Tibial artery (tissue), 4 donors: Measurements from ENCODE around the gene SGCG.
"Not testable (repeated sequence)": the region's sequence is repeated elsewhere in the genome, so short reads cannot be mapped to it uniquely, and the experiment has no call there.

Experiments
- DNase-seq, 2 donors: peaks; one replicate each; pipeline ENCODE4 v3.0.0-alpha.2; 2019
- H3K27ac ChIP-seq, 2 donors: fragments of 200-600 bp; sonication (generic) in 1 of 2; 1 replicate in 1 of 2; 2 replicates in 1 of 2; pipeline ENCODE4 v1.5.1; 2018 to 2019; ENCODE audit warnings: mild to moderate bottlenecking in 1 of 2
- H3K27me3 ChIP-seq, 2 donors: fragments of 200-600 bp; sonication (generic) in 1 of 2; one replicate each; pipeline versions ENCODE4 v1.5.1 to v1.6.0; 2016 to 2019
- H3K36me3 ChIP-seq, 3 donors: fragments of 200-600 bp; sonication (generic) in 2 of 3; one replicate each; pipeline ENCODE4 v1.5.1; 2016 to 2019; ENCODE audit warnings: mild to moderate bottlenecking in 2 of 3
- H3K4me1 ChIP-seq, 4 donors: fragments of 200-600 bp; sonication (generic) in 2 of 4; 1 replicate in 3 of 4; 2 replicates in 1 of 4; pipeline ENCODE4 v1.5.1; 2016 to 2019
- H3K4me3 ChIP-seq, 2 donors: fragments of 200-600 bp; sonication (generic) in 1 of 2; 1 replicate in 1 of 2; 2 replicates in 1 of 2; pipeline ENCODE4 v1.5.1; 2018 to 2019; ENCODE audit warnings: mild to moderate bottlenecking in 2 of 2
- H3K9me3 ChIP-seq, 3 donors: fragments of 200-600 bp; sonication (generic) in 1 of 3; one replicate each; pipeline ENCODE4 v1.5.1; 2016 to 2019
- intact Hi-C: fragments of 100-400 bp; cut with DNase I; formaldehyde crosslinking; loops from one replicate; pipeline ENCODE4 v1.15.0; 2023; ENCODE audit warnings: low total_unique reads
- TF ChIP-seq, protein P1 (sequence below), 2 experiments: fragments of 200-600 bp in 1 of 2; fragments of 450-650 bp in 1 of 2; IDR thresholded peaks; one replicate each; pipeline ENCODE4 v1.5.1; 2017 to 2019; ENCODE audit warnings: antibody characterized with exemption in 2 of 2, mild to moderate bottlenecking in 1 of 2, moderate library complexity in 1 of 2

The SGCG gene

DNA sequence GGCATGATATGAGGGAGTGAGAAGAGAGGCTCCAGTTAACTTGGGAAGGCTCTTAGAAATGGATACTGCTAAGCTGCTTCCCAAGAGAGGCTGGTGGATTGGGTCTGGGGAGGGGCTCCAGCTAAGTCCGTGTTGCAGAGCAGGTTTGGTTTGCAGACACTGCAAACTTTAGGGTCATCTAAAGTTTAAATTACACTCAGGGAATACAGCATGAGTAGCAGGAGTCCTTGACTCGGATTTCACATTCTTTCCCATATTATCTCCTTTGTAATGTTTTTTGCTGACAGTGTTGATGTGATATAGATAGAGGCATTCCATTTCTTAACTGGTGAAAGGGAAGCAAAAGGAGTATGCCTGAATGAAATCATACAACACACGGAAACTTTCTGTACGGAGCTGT, 31.9 kb downstream of the SGCG start:
- Histone ChIP-seq H3K4me3 (no peak overlapping the region), H3K27ac (no peak overlapping the region), H3K36me3 (no peaks in the 10 kb centered on the region), H3K9me3 (no peaks in the 10 kb centered on the region), H3K27me3 (no peaks in the 10 kb centered on the region), H3K4me1 (no peaks in the 10 kb centered on the region)
- TF ChIP-seq, protein P1, sequence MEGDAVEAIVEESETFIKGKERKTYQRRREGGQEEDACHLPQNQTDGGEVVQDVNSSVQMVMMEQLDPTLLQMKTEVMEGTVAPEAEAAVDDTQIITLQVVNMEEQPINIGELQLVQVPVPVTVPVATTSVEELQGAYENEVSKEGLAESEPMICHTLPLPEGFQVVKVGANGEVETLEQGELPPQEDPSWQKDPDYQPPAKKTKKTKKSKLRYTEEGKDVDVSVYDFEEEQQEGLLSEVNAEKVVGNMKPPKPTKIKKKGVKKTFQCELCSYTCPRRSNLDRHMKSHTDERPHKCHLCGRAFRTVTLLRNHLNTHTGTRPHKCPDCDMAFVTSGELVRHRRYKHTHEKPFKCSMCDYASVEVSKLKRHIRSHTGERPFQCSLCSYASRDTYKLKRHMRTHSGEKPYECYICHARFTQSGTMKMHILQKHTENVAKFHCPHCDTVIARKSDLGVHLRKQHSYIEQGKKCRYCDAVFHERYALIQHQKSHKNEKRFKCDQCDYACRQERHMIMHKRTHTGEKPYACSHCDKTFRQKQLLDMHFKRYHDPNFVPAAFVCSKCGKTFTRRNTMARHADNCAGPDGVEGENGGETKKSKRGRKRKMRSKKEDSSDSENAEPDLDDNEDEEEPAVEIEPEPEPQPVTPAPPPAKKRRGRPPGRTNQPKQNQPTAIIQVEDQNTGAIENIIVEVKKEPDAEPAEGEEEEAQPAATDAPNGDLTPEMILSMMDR (IDR thresholded peaks at IDR 0.05): no peak
- no peak for DNase-seq
- intact Hi-C loops: no loop called here

DNA sequence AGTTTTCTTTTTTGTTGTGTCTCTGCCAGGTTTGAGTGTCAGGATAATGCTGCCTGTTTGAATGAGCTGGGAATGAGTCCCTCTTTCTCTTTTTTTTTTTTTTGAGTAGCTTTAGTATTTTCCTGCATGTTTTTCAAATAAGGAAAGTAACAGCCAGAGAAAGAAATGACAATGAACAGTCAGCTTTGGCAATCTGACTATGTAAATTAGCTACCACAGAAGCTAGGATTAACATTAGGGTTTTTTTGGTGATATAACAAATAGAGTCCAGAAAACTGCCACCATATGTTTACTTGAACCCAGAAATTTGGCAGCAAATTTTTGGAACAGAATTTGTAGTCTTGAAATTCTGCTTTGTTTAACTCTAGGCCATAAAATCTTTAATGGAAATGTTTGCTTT, 50.5 kb downstream of the SGCG start:
- no peaks in the 10 kb centered on the region for H3K36me3 ChIP-seq
- H3K4me3 ChIP-seq: no peak overlapping the region
- H3K27me3 ChIP-seq: no peaks in the 10 kb centered on the region
- DNase-seq: no peak
- no peaks in the 10 kb centered on the region for H3K4me1 ChIP-seq
- no peak overlapping the region for H3K27ac ChIP-seq
- no peaks in the 10 kb centered on the region for H3K9me3 ChIP-seq
- TF ChIP-seq, protein P1 (IDR thresholded peaks at IDR 0.05): no peak
- intact Hi-C loops: no loop called here

DNA sequence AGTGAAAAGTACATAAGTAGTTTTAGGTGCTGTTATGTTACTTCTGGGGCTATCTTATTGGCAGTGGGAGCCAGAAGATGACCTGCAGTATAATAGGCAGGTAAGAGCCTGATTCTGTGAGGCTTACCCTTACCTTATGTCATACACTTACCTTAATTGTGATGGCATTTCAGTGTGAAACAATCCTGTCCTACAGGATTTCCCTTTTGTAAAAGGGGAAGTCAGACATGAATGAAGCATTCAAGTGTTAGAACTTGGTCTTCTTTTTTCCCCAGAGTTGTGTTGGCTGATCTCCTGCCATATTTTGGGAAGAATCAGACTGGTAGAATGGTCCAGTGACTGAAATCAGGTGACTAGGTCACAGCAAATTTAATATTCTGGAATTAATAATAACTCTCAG, 55.2 kb downstream of the SGCG start:
- no peak for DNase-seq
- intact Hi-C loops: no loop called here
- no peaks in the 10 kb centered on the region for H3K36me3 ChIP-seq
- H3K27ac ChIP-seq: no peak overlapping the region
- no peaks in the 10 kb centered on the region for H3K9me3 ChIP-seq
- no peak overlapping the region for H3K4me3 ChIP-seq
- H3K27me3 ChIP-seq: no peaks in the 10 kb centered on the region
- TF ChIP-seq, protein P1 (IDR thresholded peaks at IDR 0.05): no peak
- H3K4me1 ChIP-seq: no peaks in the 10 kb centered on the region

DNA sequence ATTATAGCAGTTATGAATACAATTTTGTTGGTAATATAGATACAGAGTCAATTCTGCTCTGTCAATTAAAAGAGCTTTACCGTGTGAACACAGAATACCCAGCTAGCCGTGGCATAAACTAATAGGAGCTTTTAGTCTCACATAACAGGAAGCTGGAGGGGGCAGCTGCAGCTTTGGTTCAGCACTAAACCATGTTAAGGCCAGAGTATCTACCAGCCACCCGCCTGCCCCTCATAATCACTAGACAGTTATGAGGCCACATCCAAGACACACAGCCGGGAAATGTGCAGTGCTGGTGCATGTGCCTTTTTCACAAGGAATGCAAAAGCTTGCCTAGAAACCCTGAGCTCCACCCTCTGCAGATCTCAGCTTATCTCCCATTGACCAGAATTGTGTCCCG, 62.3 kb downstream of the SGCG start:
- TF ChIP-seq, protein P1 (IDR thresholded peaks at IDR 0.05): no peak

DNA sequence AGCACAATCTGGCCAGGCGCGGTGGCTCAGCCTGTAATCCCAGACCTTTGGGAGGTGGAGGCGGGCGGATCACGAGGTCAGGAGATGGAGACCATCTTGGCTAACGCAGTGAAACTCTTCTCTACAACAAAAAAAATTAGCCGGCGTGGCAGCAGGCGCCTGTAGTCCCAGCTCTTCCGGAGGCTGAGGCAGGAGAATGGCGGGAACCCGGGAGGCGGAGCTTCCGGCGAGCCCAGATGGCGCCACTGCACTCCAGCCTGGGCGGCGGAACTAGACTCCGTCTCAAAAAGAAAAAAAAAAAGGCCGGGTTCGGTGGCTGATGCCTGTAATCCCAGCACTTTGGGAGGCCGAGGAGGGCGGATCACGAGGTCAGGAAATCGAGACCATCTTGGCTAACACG, 67.6 kb downstream of the SGCG start:
- H3K27ac ChIP-seq, H3K9me3 ChIP-seq, intact Hi-C loops, H3K4me3 ChIP-seq, H3K36me3 ChIP-seq, H3K4me1 ChIP-seq, H3K27me3 ChIP-seq, DNase-seq: not testable (repeated sequence)

More for the DNA sequence above, 62.3 kb downstream of the SGCG start:
- intact Hi-C loops: no loop called here
- Histone ChIP-seq H3K9me3 (no peaks in the 10 kb centered on the region), H3K27me3 (no peaks in the 10 kb centered on the region), H3K4me3 (no peak overlapping the region), H3K36me3 (no peaks in the 10 kb centered on the region), H3K4me1 (no peaks in the 10 kb centered on the region), H3K27ac (no peak overlapping the region)
- DNase-seq: no peak

DNA sequence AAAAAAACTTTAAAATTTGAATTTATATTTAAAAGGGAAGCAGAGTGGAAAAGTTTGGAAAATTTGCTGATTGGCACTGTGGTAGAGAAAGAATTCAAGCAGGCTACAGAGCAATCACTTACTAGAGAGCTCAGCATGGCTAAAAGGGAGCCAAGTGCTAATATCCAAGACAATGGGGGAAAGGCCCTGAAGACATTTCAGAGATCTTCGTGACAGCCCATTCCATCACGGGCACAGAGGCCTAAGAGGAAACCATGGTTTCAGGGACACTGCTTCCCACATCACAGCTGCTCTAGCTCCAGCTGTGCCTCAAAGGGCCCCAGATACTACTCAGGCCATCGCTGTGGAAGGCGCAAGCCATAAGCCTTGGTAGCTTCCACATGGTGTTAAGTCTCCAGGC, 73.7 kb downstream of the SGCG start:
- H3K27me3 ChIP-seq: no peaks in the 10 kb centered on the region
- no peaks in the 10 kb centered on the region for H3K36me3 ChIP-seq
- no peaks in the 10 kb centered on the region for H3K4me1 ChIP-seq
- TF ChIP-seq, protein P1 (IDR thresholded peaks at IDR 0.05): no peak
- H3K27ac ChIP-seq: no peak overlapping the region
- no peak overlapping the region for H3K4me3 ChIP-seq
- no peaks in the 10 kb centered on the region for H3K9me3 ChIP-seq
- intact Hi-C loops: no loop called here
- no peak for DNase-seq
